ENCODE results near the gene KCNQ1.

KCNQ1 gene

DNA sequence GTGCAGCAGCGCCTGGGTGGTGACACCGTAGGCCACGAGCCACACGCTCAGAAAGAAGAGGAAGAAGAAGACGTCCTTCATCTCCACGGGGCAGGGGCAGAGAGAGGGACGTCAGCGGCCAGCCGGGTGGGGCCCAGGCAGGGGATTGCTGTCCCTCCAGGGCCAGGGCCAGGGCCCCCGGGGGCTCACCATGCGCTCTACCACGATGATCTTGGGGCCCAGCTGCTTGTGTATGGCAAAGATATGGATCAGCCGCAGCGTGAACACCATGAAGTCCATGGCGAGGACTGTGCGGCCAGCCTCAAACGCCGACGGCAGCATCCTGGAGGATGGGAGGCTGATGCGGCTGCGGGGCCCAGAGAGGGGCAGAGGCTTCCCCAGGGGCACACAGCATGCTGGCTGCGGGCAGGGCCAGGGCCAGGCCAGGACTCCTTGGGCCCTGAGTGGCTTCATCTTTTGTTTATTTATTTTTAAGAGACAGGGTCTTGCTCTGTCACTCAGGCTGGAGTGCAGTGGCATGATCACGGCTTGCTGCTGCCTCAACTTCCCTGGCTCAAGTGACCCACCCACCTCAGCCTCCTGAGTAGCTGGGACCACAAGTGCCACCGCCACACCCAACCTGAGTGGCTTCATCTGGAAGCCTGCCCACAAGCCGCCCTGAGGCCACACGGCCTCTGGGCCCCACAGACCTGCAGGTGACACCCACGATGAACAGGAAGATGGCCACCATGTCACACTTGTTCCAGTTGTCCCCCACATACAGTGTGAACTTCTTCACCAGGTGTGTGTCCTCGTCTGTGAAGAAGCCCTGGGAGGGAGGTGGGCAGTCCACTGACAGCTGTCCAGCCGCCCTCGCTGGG lies 33.1 kb upstream of the KCNQ1 start:
- no peaks in the 10 kb centered on the region for H3K27me3 ChIP-seq (ENCODE audit: control insufficient read depth, insufficient read depth, low read length)
- H3K4me3 ChIP-seq (ENCODE audit: low read depth, low read length): no peak overlapping the region
- H3K36me3 ChIP-seq (ENCODE audit: control insufficient read depth, insufficient read depth, low read length): no peaks in the 10 kb centered on the region
- H3K9ac ChIP-seq (ENCODE audit: low read length): peak overlapping the region; percentile 31
- peaks cover 4% of the 10 kb centered on the region; the same call in 1 of the 2 replicates for H3K4me1 ChIP-seq (ENCODE audit: control insufficient read depth, insufficient read depth, low read length)
- H3K9me3 ChIP-seq (ENCODE audit: control insufficient read depth, insufficient read depth, low read depth, low read length): no peaks in the 10 kb centered on the region
- no peak overlapping the region for H3K27ac ChIP-seq (ENCODE audit: low read depth, low read length)

DNA sequence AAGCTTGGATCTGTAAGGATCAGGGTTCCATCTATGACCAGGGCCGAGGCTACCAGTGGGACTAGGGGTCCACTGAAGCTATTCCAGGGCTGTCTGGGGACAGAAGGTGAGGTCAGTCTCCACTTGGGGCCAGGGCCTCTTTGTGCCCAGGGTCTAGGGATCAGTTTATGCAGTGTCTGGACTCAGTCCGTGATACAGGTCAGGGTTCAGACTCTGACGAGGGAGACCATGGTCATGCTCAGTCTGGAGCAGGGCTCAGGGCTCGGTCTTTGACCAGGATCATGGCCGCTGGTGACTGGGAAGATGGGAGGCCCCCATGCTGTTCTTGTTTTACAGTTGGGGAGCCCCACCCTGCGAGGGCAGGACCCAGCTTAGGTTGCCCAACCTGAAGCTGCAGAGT lies 32.5 kb upstream of the KCNQ1 start:
- no peak overlapping the region for H3K9ac ChIP-seq (ENCODE audit: low read length)
- no peak overlapping the region for H3K27ac ChIP-seq (ENCODE audit: low read depth, low read length)
- H3K9me3 ChIP-seq (ENCODE audit: control insufficient read depth, insufficient read depth, low read depth, low read length): no peaks in the 10 kb centered on the region
- peaks cover 4% of the 10 kb centered on the region; the same call in 1 of the 2 replicates for H3K4me1 ChIP-seq (ENCODE audit: control insufficient read depth, insufficient read depth, low read length)
- H3K27me3 ChIP-seq (ENCODE audit: control insufficient read depth, insufficient read depth, low read length): no peaks in the 10 kb centered on the region
- H3K4me3 ChIP-seq (ENCODE audit: low read depth, low read length): no peak overlapping the region
- H3K36me3 ChIP-seq (ENCODE audit: control insufficient read depth, insufficient read depth, low read length): no peaks in the 10 kb centered on the region

DNA sequence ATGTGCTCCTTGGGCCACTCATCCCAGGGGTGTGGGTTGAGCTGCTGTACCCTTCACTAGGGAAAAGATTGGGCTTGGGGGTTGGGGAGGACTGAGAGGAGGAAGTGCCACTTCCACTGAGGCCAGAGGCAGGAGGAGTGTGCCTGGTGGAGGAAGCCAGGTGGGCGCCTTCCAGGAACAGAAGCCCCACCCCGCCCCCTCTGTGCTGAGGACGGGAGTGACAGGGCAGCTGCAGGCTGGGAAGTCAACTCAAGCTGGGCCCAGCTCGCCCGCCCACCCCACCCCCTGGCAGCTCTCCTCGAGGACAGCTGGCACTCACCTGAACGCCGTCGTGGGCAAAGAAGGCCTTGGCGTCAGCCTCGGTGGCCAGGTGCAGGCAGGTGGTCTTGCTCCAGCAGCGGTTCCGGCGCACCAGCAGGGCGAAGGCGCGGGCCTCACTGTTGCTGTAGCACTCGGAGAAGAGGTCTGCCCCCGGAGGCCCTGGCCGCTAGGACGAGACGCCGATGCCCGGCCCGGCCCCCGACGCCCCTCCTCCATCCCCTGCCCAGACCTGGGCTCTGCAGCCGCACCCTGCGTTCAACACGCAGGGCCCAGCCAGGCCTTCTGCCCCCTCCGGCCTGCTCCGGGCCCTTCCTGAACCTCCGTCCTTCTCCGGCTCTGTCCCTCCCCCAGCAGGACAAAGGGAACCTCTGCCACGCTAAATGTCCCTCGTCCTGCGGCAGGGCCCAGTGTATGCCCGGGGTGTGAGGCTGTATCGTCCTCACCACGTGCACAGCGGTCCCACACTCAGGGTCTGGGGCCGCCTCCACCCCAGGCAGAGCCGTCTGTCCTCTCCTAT lies 30.8 kb upstream of the KCNQ1 start:
- Histone ChIP-seq H3K4me3 (ENCODE audit: low read depth, low read length) (no peak overlapping the region), H3K9ac (ENCODE audit: low read length) (no peak overlapping the region), H3K27me3 (ENCODE audit: control insufficient read depth, insufficient read depth, low read length) (no peaks in the 10 kb centered on the region), H3K4me1 (ENCODE audit: control insufficient read depth, insufficient read depth, low read length) (peaks cover 4% of the 10 kb centered on the region; the same call in 1 of the 2 replicates), H3K27ac (ENCODE audit: low read depth, low read length) (no peak overlapping the region), H3K9me3 (ENCODE audit: control insufficient read depth, insufficient read depth, low read depth, low read length) (no peaks in the 10 kb centered on the region), H3K36me3 (ENCODE audit: control insufficient read depth, insufficient read depth, low read length) (no peaks in the 10 kb centered on the region)

DNA sequence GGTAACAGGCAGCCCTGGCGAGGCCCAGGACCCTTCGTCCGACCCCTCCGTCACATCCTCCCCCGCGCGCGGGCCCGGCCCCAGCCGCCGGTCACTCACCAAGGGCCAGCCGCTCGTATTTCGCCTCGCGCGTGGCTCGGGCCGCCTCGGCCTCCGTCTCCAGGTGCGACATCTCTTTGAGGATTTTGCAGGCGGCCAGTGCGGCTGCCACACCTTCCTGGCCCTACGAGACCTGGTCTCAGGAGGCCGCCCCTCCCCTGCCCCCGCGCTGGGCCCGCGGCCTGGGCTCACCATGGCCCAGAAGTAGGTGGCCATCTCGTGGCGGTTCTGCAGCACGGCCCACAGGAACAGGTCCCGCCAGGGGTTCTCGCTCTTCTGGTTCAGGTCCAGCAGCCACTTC lies 30.2 kb upstream of the KCNQ1 start:
- H3K27me3 ChIP-seq (ENCODE audit: control insufficient read depth, insufficient read depth, low read length): no peaks in the 10 kb centered on the region
- peaks cover 4% of the 10 kb centered on the region; the same call in 1 of the 2 replicates for H3K4me1 ChIP-seq (ENCODE audit: control insufficient read depth, insufficient read depth, low read length)
- no peak overlapping the region for H3K27ac ChIP-seq (ENCODE audit: low read depth, low read length)
- H3K9me3 ChIP-seq (ENCODE audit: control insufficient read depth, insufficient read depth, low read depth, low read length): no peaks in the 10 kb centered on the region
- no peaks in the 10 kb centered on the region for H3K36me3 ChIP-seq (ENCODE audit: control insufficient read depth, insufficient read depth, low read length)
- no peak overlapping the region for H3K4me3 ChIP-seq (ENCODE audit: low read depth, low read length)
- no peak overlapping the region for H3K9ac ChIP-seq (ENCODE audit: low read length)

DNA sequence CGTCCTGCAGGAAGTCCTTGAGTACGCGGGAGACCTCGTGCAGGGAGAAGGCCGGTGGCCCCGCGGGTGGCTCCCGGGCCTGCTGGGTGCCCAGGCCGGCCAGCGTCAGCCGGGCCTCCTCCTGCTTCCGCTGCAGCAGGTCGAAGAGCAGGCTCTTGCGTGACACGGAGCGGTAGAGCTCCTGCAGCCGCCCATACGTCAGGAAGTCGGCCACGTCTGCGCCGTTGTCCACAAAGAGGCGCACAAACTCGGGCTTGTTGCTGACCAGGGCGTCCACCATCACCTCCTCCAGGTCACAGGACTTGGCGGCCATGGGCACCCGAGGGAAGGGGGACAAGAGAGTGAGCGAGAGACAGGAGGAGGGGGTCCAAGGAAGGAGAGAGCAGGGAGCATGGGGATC lies 29.6 kb upstream of the KCNQ1 start:
- H3K4me3 ChIP-seq (ENCODE audit: low read depth, low read length): no peak overlapping the region
- no peaks in the 10 kb centered on the region for H3K27me3 ChIP-seq (ENCODE audit: control insufficient read depth, insufficient read depth, low read length)
- no peaks in the 10 kb centered on the region for H3K36me3 ChIP-seq (ENCODE audit: control insufficient read depth, insufficient read depth, low read length)
- H3K27ac ChIP-seq (ENCODE audit: low read depth, low read length): no peak overlapping the region
- no peaks in the 10 kb centered on the region for H3K4me1 ChIP-seq (ENCODE audit: control insufficient read depth, insufficient read depth, low read length)
- H3K9me3 ChIP-seq (ENCODE audit: control insufficient read depth, insufficient read depth, low read depth, low read length): no peaks in the 10 kb centered on the region
- no peak overlapping the region for H3K9ac ChIP-seq (ENCODE audit: low read length)

DNA sequence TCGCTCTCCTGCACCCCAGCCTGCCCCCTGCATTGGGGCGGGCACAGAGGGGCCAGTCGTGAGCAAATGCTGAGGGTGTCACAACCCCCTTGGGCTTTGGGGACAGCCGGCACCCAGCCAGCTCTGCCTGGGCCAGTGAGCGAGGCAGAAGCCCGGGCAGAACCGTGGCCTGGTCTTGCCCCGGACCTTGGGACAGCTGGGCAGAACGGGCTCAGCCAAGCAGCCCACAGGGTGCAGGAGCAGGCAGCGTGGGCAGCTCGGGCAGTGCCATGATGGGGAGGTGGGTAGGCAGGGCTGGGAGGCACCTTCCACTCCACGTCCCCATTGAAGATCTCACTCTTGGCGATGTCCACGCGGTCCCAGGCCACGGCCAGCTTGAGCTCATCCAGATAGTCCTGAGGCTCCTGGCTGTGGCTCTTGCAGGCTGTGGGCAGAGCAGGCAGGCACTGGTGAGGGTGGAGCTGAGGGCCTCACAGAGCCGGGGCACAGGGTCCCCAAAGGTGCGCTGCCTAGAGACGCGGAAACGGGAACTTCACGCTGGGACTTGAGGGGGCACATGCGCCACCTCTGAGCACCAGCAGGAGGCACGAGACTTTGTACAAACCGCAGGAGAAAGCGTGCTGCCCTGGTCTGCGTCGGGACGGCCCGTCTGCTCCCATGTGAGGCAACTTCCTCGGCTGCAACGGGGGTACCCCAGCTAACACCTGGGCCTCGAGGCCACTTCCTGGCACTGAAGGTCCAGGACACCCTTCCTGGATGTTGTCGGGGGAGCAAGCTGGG lies 29.0 kb upstream of the KCNQ1 start:
- H3K9me3 ChIP-seq (ENCODE audit: control insufficient read depth, insufficient read depth, low read depth, low read length): no peaks in the 10 kb centered on the region
- H3K9ac ChIP-seq (ENCODE audit: low read length): no peak overlapping the region
- no peak overlapping the region for H3K4me3 ChIP-seq (ENCODE audit: low read depth, low read length)
- no peak overlapping the region for H3K27ac ChIP-seq (ENCODE audit: low read depth, low read length)
- no peaks in the 10 kb centered on the region for H3K27me3 ChIP-seq (ENCODE audit: control insufficient read depth, insufficient read depth, low read length)
- no peaks in the 10 kb centered on the region for H3K36me3 ChIP-seq (ENCODE audit: control insufficient read depth, insufficient read depth, low read length)
- H3K4me1 ChIP-seq (ENCODE audit: control insufficient read depth, insufficient read depth, low read length): no peaks in the 10 kb centered on the region

DNA sequence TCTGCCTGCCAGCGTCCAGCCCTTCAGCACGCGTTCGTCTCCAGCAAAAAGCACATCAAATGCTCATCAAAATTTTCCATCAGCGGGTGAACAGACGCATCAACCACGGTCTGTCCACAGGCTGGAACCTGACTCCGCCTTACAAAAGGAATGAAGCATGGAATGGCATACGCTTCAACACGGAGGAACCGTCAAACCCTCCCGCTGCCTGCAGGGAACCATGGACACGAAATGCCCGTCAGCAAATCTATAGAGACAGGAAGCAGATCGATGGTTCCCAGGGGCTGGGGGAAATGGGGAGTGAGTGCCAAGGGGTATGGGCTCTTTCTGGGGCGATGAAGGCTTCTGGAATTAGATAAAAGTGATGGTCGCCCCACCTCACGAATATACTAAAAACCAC lies 28.0 kb upstream of the KCNQ1 start:
- Histone ChIP-seq H3K4me3 (ENCODE audit: low read depth, low read length) (no peak overlapping the region), H3K27me3 (ENCODE audit: control insufficient read depth, insufficient read depth, low read length) (no peaks in the 10 kb centered on the region)

DNA sequence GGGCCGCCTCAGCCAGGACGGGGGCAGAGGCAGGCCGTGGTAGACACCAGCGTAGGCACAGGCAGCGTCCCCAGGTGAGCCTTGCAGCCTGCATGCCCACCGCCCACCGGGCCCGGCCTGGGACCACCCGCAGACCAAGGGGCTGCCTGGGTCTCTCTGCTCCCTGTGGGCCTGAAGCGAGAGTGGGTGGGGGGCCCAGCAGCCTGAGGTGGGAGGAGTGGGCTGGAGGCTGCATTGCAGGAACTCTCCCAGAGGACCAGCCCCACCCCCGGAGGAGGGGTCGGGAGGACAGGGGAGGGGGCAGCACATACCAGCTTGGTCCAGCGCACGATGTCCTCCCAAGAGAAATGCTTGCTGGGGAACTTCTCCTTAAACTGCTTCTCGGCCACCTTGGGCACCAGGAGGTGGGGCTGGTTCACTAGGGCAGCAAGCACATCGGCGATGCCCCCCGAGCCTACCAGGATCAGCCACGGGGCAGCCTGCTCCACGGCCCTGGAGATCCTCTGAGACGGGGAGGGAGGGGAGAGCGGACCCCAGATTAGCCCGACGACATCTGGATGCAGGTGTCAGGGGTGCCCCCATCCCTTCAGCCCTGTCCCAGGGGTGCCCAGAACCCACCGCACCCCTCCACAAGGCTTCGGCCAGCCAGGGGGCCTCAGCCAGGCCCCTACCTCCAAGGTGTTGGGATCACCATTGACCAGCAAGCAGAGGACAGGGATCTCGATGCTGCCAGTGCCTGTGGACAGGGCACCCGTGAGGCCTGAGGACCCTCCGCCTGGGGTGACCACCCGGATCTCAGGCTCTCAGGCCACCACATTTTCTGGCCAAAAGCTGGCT lies 26.7 kb upstream of the KCNQ1 start:
- Histone ChIP-seq H3K27me3 (ENCODE audit: control insufficient read depth, insufficient read depth, low read length) (no peaks in the 10 kb centered on the region), H3K27ac (ENCODE audit: low read depth, low read length) (no peak overlapping the region), H3K9me3 (ENCODE audit: control insufficient read depth, insufficient read depth, low read depth, low read length) (no peaks in the 10 kb centered on the region), H3K4me3 (ENCODE audit: low read depth, low read length) (no peak overlapping the region), H3K36me3 (ENCODE audit: control insufficient read depth, insufficient read depth, low read length) (no peaks in the 10 kb centered on the region), H3K9ac (ENCODE audit: low read length) (no peak overlapping the region), H3K4me1 (ENCODE audit: control insufficient read depth, insufficient read depth, low read length) (no peaks in the 10 kb centered on the region)

More for the DNA sequence above, 28.0 kb upstream of the KCNQ1 start:
- Histone ChIP-seq H3K36me3 (ENCODE audit: control insufficient read depth, insufficient read depth, low read length) (no peaks in the 10 kb centered on the region), H3K4me1 (ENCODE audit: control insufficient read depth, insufficient read depth, low read length) (no peaks in the 10 kb centered on the region), H3K27ac (ENCODE audit: low read depth, low read length) (no peak overlapping the region), H3K9ac (ENCODE audit: low read length) (no peak overlapping the region), H3K9me3 (ENCODE audit: control insufficient read depth, insufficient read depth, low read depth, low read length) (no peaks in the 10 kb centered on the region)

DNA sequence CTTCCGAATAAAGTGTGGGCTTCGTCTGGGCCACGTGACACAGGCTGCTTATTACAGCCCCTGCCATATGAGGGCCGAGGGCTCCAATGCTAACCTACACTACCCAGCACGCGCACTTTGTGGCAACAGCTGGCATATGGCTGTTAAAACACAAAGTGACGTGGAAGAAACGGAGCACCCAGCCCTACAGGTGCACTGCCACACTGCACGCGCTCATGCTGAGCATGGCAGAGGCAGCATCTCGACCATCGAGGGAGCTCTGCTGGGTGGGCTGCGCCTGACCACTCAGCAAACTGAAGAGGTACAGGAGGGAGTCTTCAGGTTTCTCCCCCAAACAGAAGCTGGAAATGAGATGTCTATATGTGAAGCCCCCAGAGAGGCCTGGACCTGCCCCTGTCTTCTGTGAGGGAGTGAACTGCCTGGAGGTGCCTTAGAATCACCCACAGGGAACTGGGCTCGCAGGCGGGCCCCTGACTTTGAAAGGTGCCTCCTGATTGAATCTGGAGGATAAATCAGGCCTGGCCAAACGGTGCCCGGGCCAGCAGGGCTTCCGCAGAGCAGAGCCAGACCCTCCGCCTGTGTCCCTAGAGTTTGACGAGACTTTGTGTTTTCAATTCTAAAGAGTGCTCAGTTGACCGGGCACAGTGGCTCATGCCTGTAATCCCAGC lies 26.0 kb upstream of the KCNQ1 start:
- H3K36me3 ChIP-seq (ENCODE audit: control insufficient read depth, insufficient read depth, low read length): no peaks in the 10 kb centered on the region
- no peaks in the 10 kb centered on the region for H3K27me3 ChIP-seq (ENCODE audit: control insufficient read depth, insufficient read depth, low read length)
- H3K4me1 ChIP-seq (ENCODE audit: control insufficient read depth, insufficient read depth, low read length): no peaks in the 10 kb centered on the region
- H3K27ac ChIP-seq (ENCODE audit: low read depth, low read length): no peak overlapping the region
- H3K9me3 ChIP-seq (ENCODE audit: control insufficient read depth, insufficient read depth, low read depth, low read length): no peaks in the 10 kb centered on the region
- no peak overlapping the region for H3K4me3 ChIP-seq (ENCODE audit: low read depth, low read length)
- H3K9ac ChIP-seq (ENCODE audit: low read length): no peak overlapping the region
